HG02588 (cell line): ENCODE data around the gene WSB2.
A peak's percentile ranks its signal among the peaks of the same experiment; 100 is the strongest.
"Not testable (repeated sequence)": the region's sequence is repeated elsewhere in the genome, so short reads cannot be mapped to it uniquely, and the experiment has no call there.

Source experiments
- ATAC-seq: cut with Tn5 transposase; IDR thresholded peaks from one replicate; pipeline ENCODE4 v1.9.1; 2021; ENCODE audit warnings: mild to moderate bottlenecking, moderate library complexity; ENCODE audit not compliant: unreplicated experiment

The WSB2 gene

GRCh38 chr12:118061011-118061872, at the start of gene WSB2:
TSS of gene WSB2 (minus strand) at chr12:118061179. CDS start at chr12:118061048, 131 bp downstream.
- ATAC-seq, result peak; percentile 45

DNA sequence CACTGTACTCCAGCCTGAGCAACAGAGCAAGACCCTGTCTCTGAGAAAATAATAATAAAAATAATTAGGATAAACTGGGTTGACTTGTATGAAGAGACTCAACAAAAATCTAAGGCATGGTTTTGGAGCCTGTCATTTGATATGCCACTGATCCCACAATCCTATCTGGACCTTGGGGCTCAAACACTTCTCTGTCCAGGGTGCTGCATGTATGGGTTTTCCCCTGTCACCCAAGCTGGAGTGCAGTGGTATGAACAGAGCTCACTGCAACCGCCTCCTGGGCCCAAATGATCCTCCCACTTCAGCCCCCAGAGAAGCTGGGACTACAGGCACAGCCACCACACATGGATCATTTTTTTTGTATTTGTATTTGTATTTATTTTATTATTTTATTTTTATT, 48.1 kb upstream of the WSB2 start:
- no peak for ATAC-seq

- ATAC-seq, result no peak
These were observed 46.7 kb upstream of the WSB2 start for GRCh38 chr12:118107694-118108093.

- ATAC-seq, result no peak
These were observed 46.0 kb upstream of the WSB2 start for GRCh38 chr12:118107011-118107410.

- ATAC-seq, result no peak
These were observed 42.8 kb upstream of the WSB2 start, which contains the start of gene VSIG10 for GRCh38 chr12:118103601-118104382. TSS of gene VSIG10 (minus strand) at chr12:118104011. CDS start at chr12:118103671, 340 bp downstream.

DNA sequence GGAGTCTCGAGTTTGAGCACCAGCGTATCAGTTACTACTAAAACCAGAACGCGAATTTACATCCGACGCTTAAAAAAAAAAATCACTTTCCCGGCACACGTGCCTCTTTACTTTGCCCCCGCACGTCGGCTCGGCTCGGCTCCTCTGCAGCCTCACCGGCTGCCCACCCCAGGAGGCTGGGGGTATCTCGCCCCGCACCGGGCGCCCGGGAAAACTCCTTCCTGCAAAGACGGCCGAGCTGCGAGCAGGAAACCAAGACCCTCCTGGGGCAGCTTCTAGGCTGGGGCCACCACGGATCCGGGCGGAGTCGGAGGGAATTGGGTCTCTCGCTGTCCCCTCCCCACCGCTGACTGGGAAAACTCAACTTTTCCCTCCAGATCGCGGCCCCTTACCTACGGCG, 42.2 kb upstream of the WSB2 start:
- ATAC-seq, result no peak

GRCh38 chr12:118102609-118103008, 41.6 kb upstream of the WSB2 start:
- ATAC-seq, result no peak

GRCh38 chr12:118102070-118102469, 41.1 kb upstream of the WSB2 start:
- ATAC-seq, result no peak

- ATAC-seq, result no peak
These were observed 40.1 kb upstream of the WSB2 start for GRCh38 chr12:118101051-118101450.

DNA sequence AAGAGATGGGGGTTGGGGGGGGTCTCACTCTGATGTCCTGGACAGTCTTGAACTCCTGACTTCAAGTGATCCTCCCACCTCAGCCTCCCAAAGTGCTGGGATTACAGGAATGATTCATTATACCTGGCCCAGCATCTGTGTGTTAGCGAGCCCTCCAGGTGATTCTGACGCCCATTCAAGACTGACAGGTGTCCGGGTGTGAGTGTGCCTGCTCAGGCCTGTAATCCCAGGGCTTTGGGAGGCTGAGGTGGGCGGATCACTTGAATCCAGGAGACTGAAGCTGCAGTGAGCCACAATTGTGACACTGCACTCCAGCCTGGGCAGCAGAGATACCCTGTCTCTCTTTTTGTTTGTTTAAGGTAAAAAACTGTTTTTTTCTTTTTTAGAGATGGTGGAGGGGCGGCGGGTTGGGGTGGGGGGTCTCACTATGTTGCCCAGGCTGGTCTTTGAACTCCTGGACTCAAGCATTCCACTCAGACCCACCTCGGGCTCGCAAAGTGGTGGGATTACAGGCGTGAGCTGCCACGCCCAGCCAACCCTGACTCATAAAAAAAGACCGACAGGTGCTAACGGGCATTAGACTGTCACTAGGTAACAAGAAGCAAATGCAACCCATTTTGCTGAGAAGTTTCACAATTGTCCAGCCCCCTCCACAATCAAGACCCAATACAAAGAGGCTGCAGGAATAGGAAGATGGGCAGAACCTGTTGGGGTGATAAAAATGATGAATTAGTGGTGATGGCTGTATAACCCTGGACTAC, 38.1 kb upstream of the WSB2 start:
- no peak for ATAC-seq

- ATAC-seq, result no peak
These were observed 37.4 kb upstream of the WSB2 start for GRCh38 chr12:118098401-118098800.

GRCh38 chr12:118094039-118094438, 33.1 kb upstream of the WSB2 start:
- ATAC-seq, result no peak

DNA sequence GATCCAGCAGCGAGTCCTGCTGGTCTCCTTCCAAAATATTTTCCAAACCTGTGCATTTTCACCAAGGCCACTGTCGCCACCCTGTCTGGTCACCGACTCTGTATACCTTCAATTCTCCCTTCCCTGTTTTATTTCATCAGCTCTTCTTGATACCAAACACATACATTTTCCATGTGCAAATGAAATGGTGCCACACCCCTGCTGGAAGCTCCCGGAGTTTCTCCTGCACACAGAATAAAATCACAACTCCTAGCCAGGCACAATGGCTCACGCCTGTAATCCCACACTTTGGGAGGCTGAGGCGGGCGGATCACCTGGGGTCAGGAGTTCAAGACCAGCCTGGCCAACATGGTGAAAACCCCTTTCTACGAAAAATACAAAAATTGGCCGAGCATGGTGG, 28.8 kb upstream of the WSB2 start:
- no peak for ATAC-seq

GRCh38 chr12:118082161-118082560, 21.2 kb upstream of the WSB2 start:
- no peak for ATAC-seq

DNA sequence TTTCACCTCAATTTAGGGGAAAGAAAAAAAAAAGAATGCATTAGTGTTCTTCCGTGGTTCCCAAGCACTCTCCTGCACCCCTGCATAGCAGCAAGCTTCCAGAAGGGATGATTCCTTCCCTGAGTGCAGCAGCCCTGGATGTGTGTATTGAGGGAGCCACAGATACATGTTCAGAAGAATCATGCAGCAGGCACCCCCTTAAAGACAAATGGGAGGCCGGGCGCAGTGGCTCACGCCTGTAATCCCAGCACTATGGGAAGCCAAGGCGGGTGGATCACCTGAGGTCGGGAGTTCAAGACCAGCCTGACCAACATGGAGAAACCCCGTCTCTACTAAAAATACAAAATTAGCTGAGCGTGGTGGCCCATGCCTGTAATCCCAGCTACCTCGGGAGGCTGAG, 20.5 kb upstream of the WSB2 start:
- ATAC-seq, result not testable (repeated sequence)

DNA sequence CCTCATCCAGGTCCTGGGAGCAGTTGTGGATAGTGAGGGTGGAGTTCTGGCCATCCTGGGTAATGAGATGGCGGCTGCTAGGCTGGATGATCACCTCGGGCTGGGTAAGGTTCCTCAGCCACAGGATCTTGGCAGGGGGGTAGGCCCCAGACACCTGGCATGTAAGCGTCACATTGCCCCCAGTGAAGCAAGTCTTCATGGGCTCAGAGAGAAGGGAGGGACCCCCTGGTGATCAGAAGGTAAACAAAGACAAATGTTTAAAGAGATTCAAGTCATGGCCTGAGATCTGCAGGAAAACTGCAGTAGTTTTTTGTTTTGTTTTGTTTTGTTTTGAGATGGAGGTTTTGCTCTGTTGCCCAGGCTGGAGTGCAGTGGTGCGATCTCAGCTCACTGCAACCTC, 12.8 kb upstream of the WSB2 start:
- ATAC-seq, result no peak

DNA sequence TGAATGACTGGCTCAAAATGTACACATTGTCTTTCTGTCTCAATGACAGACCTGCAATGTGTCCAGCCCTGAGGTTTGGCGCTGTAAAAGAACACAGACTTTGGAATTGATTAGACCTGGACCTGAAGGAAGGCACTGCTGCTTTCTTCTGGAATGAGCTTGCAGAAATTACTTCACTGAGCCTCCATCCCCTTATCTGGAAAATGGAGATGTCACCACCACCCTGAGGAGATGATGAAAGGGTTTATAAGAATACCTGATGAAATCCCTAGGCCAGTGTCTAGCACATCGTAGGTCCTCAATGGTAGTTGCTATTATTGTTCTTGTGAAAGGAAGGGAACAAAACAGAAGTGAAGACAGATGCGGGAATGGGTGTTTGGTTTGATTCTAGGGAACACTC, 9.7 kb upstream of the WSB2 start:
- no peak for ATAC-seq

DNA sequence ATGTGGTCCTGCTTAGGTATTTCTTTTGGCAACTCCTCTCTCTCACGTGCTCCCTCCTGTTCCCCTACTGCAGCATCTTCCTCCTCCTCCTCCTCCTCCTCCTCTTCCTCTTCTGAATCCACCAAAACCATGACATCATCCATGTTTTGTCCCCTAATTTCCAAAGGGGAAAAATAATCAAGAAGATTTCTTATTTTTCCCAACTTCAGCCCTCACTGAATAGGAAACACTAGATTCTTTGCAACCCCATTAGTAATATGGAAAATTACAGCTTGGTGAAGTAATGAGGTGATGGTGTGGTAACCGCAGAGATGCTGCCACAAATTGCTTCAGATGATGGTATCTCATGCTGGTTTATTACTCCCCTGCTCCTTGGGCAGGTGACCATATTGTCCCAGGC, 7.5 kb upstream of the WSB2 start:
- ATAC-seq, result no peak

DNA sequence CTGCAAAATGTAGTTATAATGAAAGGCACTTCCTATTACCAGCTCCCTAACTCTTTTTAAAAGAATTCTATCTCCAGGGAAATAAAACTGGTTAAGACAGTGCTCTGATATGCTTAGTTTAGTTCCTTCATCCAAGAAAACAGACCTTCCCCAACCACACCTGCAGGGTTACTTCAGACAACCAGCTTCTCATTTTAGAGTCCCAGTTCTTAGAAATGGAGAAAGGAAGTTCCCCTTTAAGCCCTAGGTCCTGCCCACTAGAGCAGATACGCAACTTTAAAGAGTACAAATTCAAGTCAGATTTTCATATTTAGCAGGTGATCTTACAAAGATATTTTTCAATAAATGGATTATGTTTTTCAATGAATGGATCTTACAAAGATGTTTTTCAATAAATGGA, 4.4 kb upstream of the WSB2 start:
- ATAC-seq, result no peak

DNA sequence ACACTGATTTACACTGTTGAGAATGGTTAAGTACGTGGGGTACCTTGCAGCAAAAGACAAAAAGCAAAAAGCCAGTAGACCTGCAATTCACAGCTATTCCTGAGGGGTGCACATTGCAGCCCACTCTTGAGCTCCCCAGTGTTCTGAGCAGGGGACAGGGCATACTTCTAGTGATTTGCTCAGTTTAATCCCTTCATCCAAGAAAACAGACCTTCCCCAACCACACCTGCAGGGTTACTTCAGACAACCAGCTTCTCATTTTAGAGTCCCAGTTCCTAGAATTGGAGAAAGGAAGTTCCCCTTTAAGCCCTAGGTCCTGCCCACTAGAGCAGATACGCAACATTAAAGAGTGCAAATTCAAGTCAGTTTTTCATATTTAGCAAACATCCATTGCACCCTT, 3.6 kb upstream of the WSB2 start:
- ATAC-seq, result no peak
